Epithelial cell of esophagus (primary cell): ENCODE measurements around the gene P3H2.

ENCODE experiments used
- DNase-seq: peaks from one replicate; pipeline ENCODE4 v3.0.0; 2010; ENCODE audit warnings: low read depth
- H3K4me3 ChIP-seq: 2 replicates; pipeline ENCODE4 v1.5.1; 2011; ENCODE audit warnings: mild to moderate bottlenecking, low read length, control low read depth
- TF ChIP-seq, protein P1 (sequence below): IDR thresholded peaks from 2 replicates; pipeline ENCODE4 v1.5.1; 2011; ENCODE audit warnings: low read depth, mild to moderate bottlenecking, low read length, control low read depth, inconsistent platforms; ENCODE audit not compliant: insufficient read depth; ENCODE audit errors: missing control alignments

Gene P3H2

DNA sequence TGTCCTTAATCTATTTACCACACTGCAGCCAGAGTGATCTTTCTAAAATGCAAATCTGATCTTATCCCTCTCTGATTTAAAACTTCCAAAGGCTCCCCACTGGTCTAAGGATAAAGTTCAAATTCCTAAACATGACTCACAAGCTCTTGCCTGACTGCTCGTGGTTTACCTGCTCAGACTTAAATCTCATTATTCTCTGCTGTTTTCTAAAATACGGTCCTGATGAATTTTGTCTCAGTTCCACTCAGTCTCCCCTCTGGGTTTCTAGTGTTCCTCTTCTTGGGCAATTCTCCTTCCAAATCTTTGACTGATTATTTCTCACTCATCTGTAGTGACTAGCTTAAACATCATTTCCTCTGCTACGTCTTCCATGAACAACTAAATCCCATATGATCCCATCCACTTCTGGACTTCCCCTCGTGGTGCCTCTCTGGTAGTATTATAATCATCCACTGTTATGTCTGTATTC, 108.3 kb downstream of the P3H2 start:
- DNase-seq: peak; percentile 72
- H3K4me3 ChIP-seq: no peak overlapping the region
- TF ChIP-seq, protein P1, sequence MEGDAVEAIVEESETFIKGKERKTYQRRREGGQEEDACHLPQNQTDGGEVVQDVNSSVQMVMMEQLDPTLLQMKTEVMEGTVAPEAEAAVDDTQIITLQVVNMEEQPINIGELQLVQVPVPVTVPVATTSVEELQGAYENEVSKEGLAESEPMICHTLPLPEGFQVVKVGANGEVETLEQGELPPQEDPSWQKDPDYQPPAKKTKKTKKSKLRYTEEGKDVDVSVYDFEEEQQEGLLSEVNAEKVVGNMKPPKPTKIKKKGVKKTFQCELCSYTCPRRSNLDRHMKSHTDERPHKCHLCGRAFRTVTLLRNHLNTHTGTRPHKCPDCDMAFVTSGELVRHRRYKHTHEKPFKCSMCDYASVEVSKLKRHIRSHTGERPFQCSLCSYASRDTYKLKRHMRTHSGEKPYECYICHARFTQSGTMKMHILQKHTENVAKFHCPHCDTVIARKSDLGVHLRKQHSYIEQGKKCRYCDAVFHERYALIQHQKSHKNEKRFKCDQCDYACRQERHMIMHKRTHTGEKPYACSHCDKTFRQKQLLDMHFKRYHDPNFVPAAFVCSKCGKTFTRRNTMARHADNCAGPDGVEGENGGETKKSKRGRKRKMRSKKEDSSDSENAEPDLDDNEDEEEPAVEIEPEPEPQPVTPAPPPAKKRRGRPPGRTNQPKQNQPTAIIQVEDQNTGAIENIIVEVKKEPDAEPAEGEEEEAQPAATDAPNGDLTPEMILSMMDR: no peak

DNA sequence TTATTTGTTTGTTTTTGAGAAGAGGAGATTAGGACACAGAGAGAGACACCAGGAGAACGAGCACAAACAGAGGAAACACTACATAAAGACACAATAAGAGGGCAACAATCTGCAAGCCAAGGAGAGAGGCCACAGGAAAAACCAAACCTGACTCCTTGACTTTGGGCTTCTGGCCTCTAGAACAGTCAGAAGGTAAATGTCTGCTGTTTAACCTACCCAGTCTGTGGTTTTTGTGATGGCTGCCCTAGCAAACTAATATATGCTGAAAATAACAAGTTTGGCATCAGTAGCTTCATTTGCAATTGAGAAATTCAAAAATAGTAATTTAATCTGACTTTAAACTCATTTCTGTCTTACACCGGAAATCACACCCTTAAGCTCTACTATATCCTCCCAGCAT, 110.2 kb downstream of the P3H2 start:
- TF ChIP-seq, protein P1: no peak
- no peak overlapping the region for H3K4me3 ChIP-seq
- DNase-seq: no peak

DNA sequence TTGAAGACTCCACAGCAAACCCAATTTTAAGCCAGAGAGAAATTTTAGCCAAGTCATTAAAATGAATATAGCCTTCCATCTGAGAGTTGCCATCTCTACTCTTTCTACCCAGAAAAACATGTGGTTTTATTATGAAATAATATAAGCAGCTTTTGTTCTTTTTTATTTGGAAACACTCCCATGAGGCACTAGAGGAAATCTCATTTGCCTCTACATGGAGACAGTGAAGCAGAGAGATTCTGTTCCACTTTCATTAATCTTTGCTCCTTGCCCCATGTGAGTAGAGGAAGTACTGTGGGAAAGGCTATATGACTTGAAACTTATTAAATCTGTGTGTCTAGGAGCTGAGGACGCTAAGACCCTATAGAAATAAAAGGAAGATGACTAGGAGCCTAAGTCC, 111.1 kb downstream of the P3H2 start:
- TF ChIP-seq, protein P1: no peak
- DNase-seq: no peak
- H3K4me3 ChIP-seq: no peak overlapping the region

DNA sequence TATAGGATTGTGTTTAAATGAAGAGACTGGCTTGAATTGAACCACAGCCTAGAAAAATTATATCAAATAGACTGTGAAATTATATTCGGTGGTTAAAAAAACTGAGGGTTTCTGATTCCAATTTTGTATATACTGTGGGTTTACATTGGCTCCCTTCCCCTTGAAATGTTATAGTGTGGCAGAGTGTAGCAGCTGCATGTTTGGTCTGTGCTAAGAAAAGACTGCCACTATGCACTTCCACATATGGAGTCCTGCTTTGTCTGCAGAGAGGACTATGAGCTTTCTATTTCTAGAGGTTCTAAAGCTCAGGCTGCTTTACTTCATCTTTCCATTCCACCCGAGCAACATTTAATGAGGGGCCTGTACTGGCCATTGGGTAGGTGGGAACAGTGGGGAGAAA, 112.3 kb downstream of the P3H2 start:
- no peak for DNase-seq
- TF ChIP-seq, protein P1: no peak
- H3K4me3 ChIP-seq: no peak overlapping the region

DNA sequence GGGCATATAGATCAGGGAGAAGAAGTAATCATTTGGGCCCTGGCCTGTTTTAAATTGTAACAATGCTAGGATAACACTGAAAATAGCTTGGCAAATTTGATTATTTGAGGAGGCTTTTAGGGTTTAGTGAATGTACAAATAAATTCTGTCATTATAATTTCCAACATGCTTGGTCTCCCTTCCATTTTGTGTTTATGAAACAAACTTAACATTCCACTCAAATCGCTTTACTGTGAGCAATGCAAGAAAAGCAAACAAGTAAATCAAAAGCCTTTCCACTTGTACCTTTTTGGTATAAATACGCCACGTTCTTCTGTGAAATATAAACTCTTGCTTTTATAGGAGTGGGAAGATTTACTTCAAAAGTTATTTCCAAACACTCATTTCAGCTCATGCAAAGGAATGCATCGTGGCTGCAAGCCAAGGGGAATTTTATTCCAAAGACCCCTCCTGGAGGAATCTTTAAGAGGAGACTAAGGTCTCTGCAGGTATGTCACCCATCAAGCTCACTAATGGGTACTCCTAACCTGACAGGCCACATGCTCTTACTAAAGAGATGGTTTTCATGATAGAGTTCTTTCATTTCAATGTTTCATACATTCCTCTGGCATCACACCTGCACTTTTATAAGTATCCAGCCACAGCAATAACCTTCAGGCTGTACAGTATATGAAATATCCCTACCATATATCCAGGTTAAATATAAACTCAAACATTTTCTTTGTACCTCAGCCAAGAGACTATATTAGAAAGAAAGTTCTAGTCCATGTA, 115.2 kb downstream of the P3H2 start:
- DNase-seq: no peak
- TF ChIP-seq, protein P1: no peak
- H3K4me3 ChIP-seq: no peak overlapping the region

DNA sequence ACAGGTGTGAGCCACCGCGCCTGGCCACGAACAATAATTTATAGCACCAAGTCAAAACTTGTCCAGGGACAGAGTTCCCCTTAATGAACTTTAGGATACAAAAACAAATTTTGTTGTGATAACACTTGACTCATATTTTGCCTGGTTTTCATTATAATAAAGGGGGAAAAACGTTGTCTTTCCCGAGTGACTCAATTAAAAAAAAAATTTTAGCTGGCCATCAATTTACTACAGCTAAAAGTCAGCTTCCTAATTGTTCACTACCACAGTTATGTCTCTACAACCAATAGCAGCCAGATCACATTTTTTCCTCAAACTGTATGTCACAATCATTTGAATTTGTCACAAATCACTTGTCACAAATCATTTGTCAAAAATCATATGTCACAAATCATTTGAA, 116.0 kb downstream of the P3H2 start:
- TF ChIP-seq, protein P1: no peak
- no peak for DNase-seq
- no peak overlapping the region for H3K4me3 ChIP-seq

DNA sequence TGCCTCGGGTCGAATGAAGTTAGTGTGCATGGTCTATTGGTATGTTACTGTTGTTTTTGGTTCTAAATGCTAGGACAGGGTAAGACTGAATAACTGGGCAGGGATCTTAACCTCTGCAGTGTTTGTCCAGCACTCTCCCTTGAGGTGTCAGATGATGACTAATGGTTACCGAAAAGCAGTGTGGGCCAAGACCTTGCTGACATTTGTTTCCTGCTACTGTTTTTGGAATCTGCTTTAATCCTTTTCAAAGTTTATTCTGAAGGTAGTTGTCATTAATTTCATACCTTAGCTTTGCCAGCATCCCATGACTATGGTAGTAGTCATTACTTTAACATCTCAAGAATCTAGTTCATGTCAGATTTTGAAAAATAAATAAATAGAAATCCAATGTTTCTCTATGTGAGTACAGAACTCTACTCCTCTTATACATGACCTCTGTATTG, 117.0 kb downstream of the P3H2 start:
- DNase-seq: peak; percentile 63
- TF ChIP-seq, protein P1: no peak
- no peak overlapping the region for H3K4me3 ChIP-seq
